H1 (cell line): ENCODE results near the gene NMT2. TPM values are rescaled to one million over a fixed set of nuclear protein-coding genes. Genes with fewer than 3 reads are reported as not detected.

Experiments used
- CTCF ChIA-PET: fragments of 300-600 bp; sonication (Branson Sonifier 250); formaldehyde crosslinking; loops from one replicate; lab custom pipeline; 2021; ENCODE audit not compliant: partially characterized antibody; lab: Charles Lee
- POLR2A ChIA-PET: fragments of 300-600 bp; sonication (Branson Sonifier 250); formaldehyde crosslinking; loops from one replicate; lab custom pipeline; 2021; ENCODE audit warnings: inconsistent platforms; ENCODE audit not compliant: partially characterized antibody; lab: Charles Lee
- DNase-seq, 2 experiments: peaks; one replicate each; pipeline versions ENCODE4 v3.0.0 to v3.0.0-alpha.2; 2010 to 2022; ENCODE audit warnings: low spot score in 2 of 2, low read depth in 1 of 2, mixed read lengths in 1 of 2
- FAIRE-seq: peaks from 2 replicates; lab custom pipeline; 2011; peaks lifted over from hg19 to GRCh38; lab: Jason Lieb, UNC
- H2AFZ ChIP-seq: 2 replicates; pipeline ENCODE4 v1.8.1; 2012; ENCODE audit warnings: low read length, inconsistent platforms
- H2AK5ac ChIP-seq: 2 replicates; pipeline ENCODE4 v1.6.1; 2013; ENCODE audit warnings: low read depth, low read length
- H2BK120ac ChIP-seq: replicated peaks from 2 replicates; pipeline ENCODE3; 2013; ENCODE audit warnings: low read depth, low read length, inconsistent platforms
- H2BK12ac ChIP-seq: 2 replicates; pipeline ENCODE4 v1.6.1; 2013; ENCODE audit warnings: low read depth, low read length
- H2BK15ac ChIP-seq: 2 replicates; pipeline ENCODE4 v1.6.1; 2013; ENCODE audit warnings: low read length
- H2BK20ac ChIP-seq: 2 replicates; pipeline ENCODE4 v1.6.1; 2013; ENCODE audit warnings: low read length
- H2BK5ac ChIP-seq: 2 replicates; pipeline ENCODE4 v1.6.1; 2013; ENCODE audit warnings: low read depth, low read length
- H3K14ac ChIP-seq: 2 replicates; pipeline ENCODE4 v1.6.1; 2013; ENCODE audit warnings: inconsistent platforms; ENCODE audit not compliant: insufficient read length
- H3K18ac ChIP-seq: 2 replicates; pipeline ENCODE4 v1.6.1; 2013; ENCODE audit warnings: low read length; ENCODE audit errors: extremely low read depth
- H3K23ac ChIP-seq: 2 replicates; pipeline ENCODE4 v1.6.1; 2013; ENCODE audit warnings: inconsistent platforms; ENCODE audit not compliant: insufficient read length
- H3K23me2 ChIP-seq: 2 replicates; pipeline ENCODE4 v1.6.1; 2013; ENCODE audit warnings: low read depth, low read length
- H3K27ac ChIP-seq: 2 replicates; pipeline ENCODE4 v1.6.1; 2011; ENCODE audit warnings: low read depth, low read length, inconsistent platforms
- H3K27me3 ChIP-seq, 4 experiments: replicated peaks in 1 of 4; 1 replicate in 1 of 4; 2 replicates in 3 of 4; pipeline versions ENCODE4 v1.6.1 to v1.8.1; 2011 to 2013; ENCODE audit warnings: low read length in 3 of 4, mild to moderate bottlenecking in 3 of 4, inconsistent platforms in 2 of 4, mixed read lengths in 2 of 4, moderate library complexity in 1 of 4; ENCODE audit not compliant: control insufficient read depth in 3 of 4, insufficient read depth in 3 of 4; ENCODE audit errors: extremely low read depth in 1 of 4
- H3K36me3 ChIP-seq, 4 experiments: 2 replicates each; pipeline versions ENCODE4 v1.6.1 to v1.8.1; 2011 to 2013; ENCODE audit warnings: mild to moderate bottlenecking in 4 of 4, low read length in 3 of 4, moderate library complexity in 2 of 4, control low read depth in 1 of 4, inconsistent platforms in 1 of 4; ENCODE audit not compliant: insufficient read depth in 4 of 4, control insufficient read depth in 2 of 4
- H3K4ac ChIP-seq: replicated peaks from 2 replicates; pipeline ENCODE3; 2013; ENCODE audit warnings: low read length, low read depth, mixed read lengths, inconsistent platforms; ENCODE audit not compliant: insufficient read length
- H3K4me1 ChIP-seq, 4 experiments: replicated peaks in 1 of 4; 1 replicate in 1 of 4; 2 replicates in 3 of 4; pipeline versions ENCODE4 v1.6.1 to v1.8.1; 2011 to 2013; ENCODE audit warnings: low read length in 3 of 4, inconsistent platforms in 2 of 4, mixed read lengths in 1 of 4; ENCODE audit not compliant: insufficient read depth in 4 of 4, control insufficient read depth in 3 of 4
- H3K4me2 ChIP-seq, 2 experiments: 2 replicates each; pipeline versions ENCODE4 v1.6.1 to v1.8.1; 2011 to 2013; ENCODE audit warnings: low read depth in 2 of 2, low read length in 2 of 2, control low read depth in 1 of 2, inconsistent platforms in 1 of 2, mild to moderate bottlenecking in 1 of 2; ENCODE audit not compliant: insufficient read depth in 1 of 2
- H3K4me3 ChIP-seq, 4 experiments: fragments of 200-600, 300-600 bp in 1 of 4; sonication (generic), shearing (Covaris generic), sonication (Bioruptor Twin) in 1 of 4; 2 replicates each; pipeline versions ENCODE4 v1.5.1 to v1.8.1; 2011 to 2016; ENCODE audit warnings: low read length in 4 of 4, low read depth in 3 of 4, control low read depth in 2 of 4, inconsistent platforms in 2 of 4, mild to moderate bottlenecking in 2 of 4, mixed read lengths in 1 of 4, moderate library complexity in 1 of 4; ENCODE audit not compliant: insufficient read depth in 2 of 4; ENCODE audit errors: extremely low read depth in 1 of 4
- H3K56ac ChIP-seq: replicated peaks from 2 replicates; pipeline ENCODE3; 2013; ENCODE audit warnings: low read depth, mild to moderate bottlenecking, mixed read lengths, low read length, inconsistent platforms; ENCODE audit not compliant: insufficient read length
- H3K79me1 ChIP-seq: 2 replicates; pipeline ENCODE4 v1.6.1; 2013; ENCODE audit warnings: low read depth, low read length, control low read depth
- H3K79me2 ChIP-seq, 2 experiments: 2 replicates each; pipeline versions ENCODE4 v1.6.1 to v1.8.1; 2012 to 2013; ENCODE audit warnings: low read length in 2 of 2, mild to moderate bottlenecking in 2 of 2, inconsistent platforms in 1 of 2; ENCODE audit not compliant: insufficient read depth in 2 of 2, control insufficient read depth in 1 of 2
- H3K9ac ChIP-seq, 4 experiments: replicated peaks in 1 of 4; 1 replicate in 1 of 4; 2 replicates in 3 of 4; pipeline versions ENCODE4 v1.6.1 to v1.8.1; 2011 to 2013; ENCODE audit warnings: low read depth in 3 of 4, low read length in 3 of 4, control low read depth in 2 of 4, mild to moderate bottlenecking in 2 of 4, moderate library complexity in 2 of 4, inconsistent platforms in 1 of 4; ENCODE audit errors: extremely low read depth in 1 of 4
- H3K9me3 ChIP-seq, 2 experiments: 2 replicates each; pipeline versions ENCODE4 v1.6.1 to v1.8.1; 2012 to 2013; ENCODE audit warnings: mild to moderate bottlenecking in 2 of 2, moderate library complexity in 2 of 2, control low read depth in 1 of 2, inconsistent platforms in 1 of 2, low read depth in 1 of 2, low read length in 1 of 2, mixed read lengths in 1 of 2; ENCODE audit not compliant: insufficient read depth in 2 of 2
- H4K20me1 ChIP-seq, 2 experiments: replicated peaks in 1 of 2; 2 replicates each; pipeline versions ENCODE3 to v1.8.1; 2011 to 2013; ENCODE audit warnings: inconsistent platforms in 2 of 2, low read length in 2 of 2, mild to moderate bottlenecking in 1 of 2; ENCODE audit not compliant: insufficient read depth in 2 of 2, control insufficient read depth in 1 of 2
- H4K5ac ChIP-seq: 2 replicates; pipeline ENCODE4 v1.6.1; 2013; ENCODE audit warnings: low read length, low read depth, mixed read lengths, inconsistent platforms; ENCODE audit not compliant: insufficient read length
- H4K8ac ChIP-seq: 2 replicates; pipeline ENCODE4 v1.8.0; 2013; ENCODE audit warnings: mild to moderate bottlenecking, moderate library complexity, low read length, inconsistent platforms; ENCODE audit not compliant: insufficient read depth; ENCODE audit errors: extremely low read depth
- H4K91ac ChIP-seq: replicated peaks from 2 replicates; pipeline ENCODE3; 2013; ENCODE audit warnings: low read length, mixed read lengths, inconsistent platforms; ENCODE audit not compliant: insufficient read length
- CBX5 ChIP-seq: fragments of 300-800, 300-1000 bp; sonication (generic); IDR thresholded peaks from 2 replicates; pipeline ENCODE4 v1.7.1; 2016; ENCODE audit warnings: antibody characterized with exemption, low read length, low read depth
- CEBPB ChIP-seq: IDR thresholded peaks from 2 replicates; pipeline ENCODE4 v1.6.1; 2012; ENCODE audit warnings: low read depth, low read length
- CTBP2 ChIP-seq: IDR thresholded peaks from 2 replicates; pipeline ENCODE4 v1.7.0; 2011; ENCODE audit warnings: borderline replicate concordance, mild to moderate bottlenecking, moderate library complexity, mixed read lengths, low read length; ENCODE audit not compliant: insufficient read depth, insufficient read length
- CTCF ChIP-seq, 3 experiments: IDR thresholded peaks; 1 replicate in 2 of 3; 2 replicates in 1 of 3; pipeline versions ENCODE4 v1.5.1 to v1.6.1; 2011; ENCODE audit warnings: low read length in 3 of 3, mild to moderate bottlenecking in 3 of 3, inconsistent platforms in 2 of 3, low read depth in 1 of 3, moderate library complexity in 1 of 3; ENCODE audit not compliant: insufficient read depth in 1 of 3; ENCODE audit errors: control extremely low read depth in 1 of 3
- RXRA ChIP-seq: IDR thresholded peaks from 2 replicates; pipeline ENCODE4 v1.6.1; 2011; ENCODE audit warnings: low read depth, mild to moderate bottlenecking, low read length, moderate library complexity; ENCODE audit not compliant: insufficient read depth
- SAP30 ChIP-seq: fragments of 300-600 bp; sonication (generic); IDR thresholded peaks from 2 replicates; pipeline ENCODE4 v1.7.1; 2012; ENCODE audit warnings: low read length, moderate library complexity, mild to moderate bottlenecking, inconsistent platforms; ENCODE audit not compliant: insufficient read depth, insufficient replicate concordance
- polyA plus RNA-seq, 7 experiments: library from polyadenylated mRNA; depleted of rRNA in 3 of 7; stranded (reverse) in 5 of 7; unstranded in 2 of 7; fragments of >200 nt in 5 of 7; fragments of 200-250 nt in 2 of 7; gene quantifications; 1 replicate in 5 of 7; 2 replicates in 1 of 7; 4 replicates in 1 of 7; pipeline versions ENCODE4 v1.2.1 to v1.2.3, GENCODE V29; 2011 to 2013; ENCODE audit warnings: missing spikeins in 2 of 7, mixed read lengths in 2 of 7
- total RNA-seq: library from RNA; stranded (reverse); fragmentation: NEBNext Ultra II Directional; extraction: Animal tissue kit (Norgen Biotek cat#: 25700); gene quantifications from 2 replicates; pipeline ENCODE4 v1.2.1, GENCODE V29; 2021

The NMT2 gene
- total and polyA plus RNA-seq, 2 of the 8 experiments (the other 6 are each of a cell fraction or from before 2014, with no cell fraction given), result 4.4 to 15.4 TPM

GRCh38 chr10:15152556-15152955 is 15.9 kb downstream of the NMT2 start:
- Histone ChIP-seq H3K18ac (no peak overlapping the region), H2BK20ac (no peak overlapping the region), H3K36me3 (no peaks in the 10 kb centered on the region), H2BK12ac (no peak overlapping the region), H3K9ac (no peak overlapping the region), H3K4ac (no peak overlapping the region), H3K79me1 (no peaks in the 10 kb centered on the region), H3K79me2 (peaks cover 0 to 12% of the 10 kb centered on the region in 2 experiments; a peak in 2 of 4 replicates), H2AK5ac (no peak overlapping the region), H3K23ac (no peak overlapping the region), H4K5ac (no peak overlapping the region), H3K27ac (no peak overlapping the region), H2BK5ac (no peak overlapping the region), H3K4me2 (no peak overlapping the region), H3K14ac (no peak overlapping the region), H3K56ac (no peak overlapping the region), H3K4me1 (no peaks in the 10 kb centered on the region), H2BK120ac (no peak overlapping the region), H3K27me3 (no peaks in the 10 kb centered on the region; a peak in 1 of 7 replicates), H3K9me3 (0 out of 4 replicates have a peak, but pooled peaks cover 0 to 4% of the 10 kb centered on the region in 2 experiments), H2BK15ac (no peak overlapping the region), H4K8ac (no peak overlapping the region), H3K23me2 (peaks cover 8% of the 10 kb centered on the region; the same call in 1 of the 2 replicates), H4K91ac (no peak overlapping the region), H3K4me3 (no peak overlapping the region), H4K20me1 (peaks cover 0 to 6% of the 10 kb centered on the region in 2 experiments), H2AFZ (no peak overlapping the region)
- TF ChIP-seq CTCF (IDR thresholded peaks at IDR 0.05; ENCODE audit: control extremely low read depth in 1 of 3, insufficient read depth in 1 of 3, low read depth in 1 of 3, low read length in 3 of 3) (no peak), CBX5 (no peak), SAP30 (no peak), RXRA (no peak), CEBPB (no peak), CTBP2 (no peak)
- FAIRE-seq (no peak), DNase-seq (no peak)
- POLR2A ChIA-PET, result interaction anchor here (1.1 to 1.2 kb wide), 3 partner anchors 10 to 15 kb away, joined by 3 to 4 read pairs (median 3); no protein-coding TSS in a partner anchor
- CTCF ChIA-PET, result interaction anchor here (1.1 kb wide), 1 partner anchor 14 kb away, joined by 3 read pairs; no protein-coding TSS in a partner anchor
